Hematopoietic multipotent progenitor cell treated with erythropoietin and hydrocortisone succinate and interleukin-3 and kit ligand, for 15 days (in vitro differentiated cells): Measurements from ENCODE around the gene SELPLG.
"Not testable (repeated sequence)": the region's sequence is repeated elsewhere in the genome, so short reads cannot be mapped to it uniquely, and the experiment has no call there.

Experiments used
- DNase-seq: peaks from one replicate; pipeline ENCODE4 v3.0.0-alpha.2; 2015; ENCODE audit warnings: low spot score

SELPLG gene, protein sequence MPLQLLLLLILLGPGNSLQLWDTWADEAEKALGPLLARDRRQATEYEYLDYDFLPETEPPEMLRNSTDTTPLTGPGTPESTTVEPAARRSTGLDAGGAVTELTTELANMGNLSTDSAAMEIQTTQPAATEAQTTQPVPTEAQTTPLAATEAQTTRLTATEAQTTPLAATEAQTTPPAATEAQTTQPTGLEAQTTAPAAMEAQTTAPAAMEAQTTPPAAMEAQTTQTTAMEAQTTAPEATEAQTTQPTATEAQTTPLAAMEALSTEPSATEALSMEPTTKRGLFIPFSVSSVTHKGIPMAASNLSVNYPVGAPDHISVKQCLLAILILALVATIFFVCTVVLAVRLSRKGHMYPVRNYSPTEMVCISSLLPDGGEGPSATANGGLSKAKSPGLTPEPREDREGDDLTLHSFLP

DNA sequence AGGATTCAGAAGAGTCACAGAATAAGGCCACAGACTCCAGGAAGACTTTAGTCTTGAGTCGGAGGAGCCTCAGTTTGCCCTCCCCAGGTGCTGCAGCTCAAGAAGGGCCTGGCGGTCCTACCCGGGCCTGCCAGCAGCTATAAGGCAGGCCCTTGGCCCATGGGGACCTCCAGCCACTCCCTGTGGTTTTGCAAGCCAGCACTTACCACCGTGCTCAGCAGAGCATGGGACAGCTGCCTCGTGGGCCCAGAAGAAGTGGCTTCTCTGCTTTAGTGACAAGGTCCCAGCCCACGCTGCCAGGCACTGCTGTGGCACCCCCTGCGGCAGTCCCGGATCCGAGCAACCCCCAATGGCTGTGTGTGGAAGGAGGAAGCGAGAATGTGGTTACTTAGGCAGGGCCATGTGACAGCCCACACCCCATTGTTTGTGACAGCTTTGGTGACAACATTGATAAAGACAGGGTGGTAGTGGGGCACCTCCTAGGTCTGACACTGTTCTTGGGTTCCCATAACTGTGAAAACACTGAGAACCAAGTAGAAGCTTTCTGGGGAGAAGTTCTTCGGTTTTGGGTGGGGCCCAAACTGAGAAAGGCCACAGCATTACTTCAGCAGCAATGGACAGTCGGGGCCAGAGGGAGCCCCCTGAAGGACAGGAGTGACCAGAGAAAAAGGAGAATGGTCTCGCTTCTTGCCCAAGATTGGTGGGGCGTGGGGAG lies at the start of gene SELPLG:
TSS of gene SELPLG (minus strand) at position 361 of the 715 bp plus-strand sequence. CDS start 9,587 bp downstream, outside the sequence.
- peak; percentile 45 for DNase-seq

DNA sequence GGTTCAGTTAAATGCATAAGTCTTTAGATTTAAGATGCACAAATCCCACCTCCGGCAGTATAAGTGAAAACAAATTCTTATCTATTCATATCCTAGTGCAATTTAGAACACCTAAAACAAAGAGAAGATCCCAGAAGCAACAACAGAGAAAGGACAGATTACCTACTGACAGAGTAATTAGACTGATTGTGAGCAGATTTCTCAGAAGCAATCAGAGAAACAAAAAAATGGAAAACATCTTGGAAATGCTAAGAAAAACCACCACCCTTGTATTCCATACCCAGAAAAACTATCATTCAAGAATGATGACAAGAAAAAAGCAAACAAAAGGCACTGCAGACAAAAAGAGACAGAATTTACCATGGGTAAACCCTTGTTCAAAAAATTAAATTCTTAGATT lies 47.6 kb upstream of the SELPLG start:
- no peak for DNase-seq

DNA sequence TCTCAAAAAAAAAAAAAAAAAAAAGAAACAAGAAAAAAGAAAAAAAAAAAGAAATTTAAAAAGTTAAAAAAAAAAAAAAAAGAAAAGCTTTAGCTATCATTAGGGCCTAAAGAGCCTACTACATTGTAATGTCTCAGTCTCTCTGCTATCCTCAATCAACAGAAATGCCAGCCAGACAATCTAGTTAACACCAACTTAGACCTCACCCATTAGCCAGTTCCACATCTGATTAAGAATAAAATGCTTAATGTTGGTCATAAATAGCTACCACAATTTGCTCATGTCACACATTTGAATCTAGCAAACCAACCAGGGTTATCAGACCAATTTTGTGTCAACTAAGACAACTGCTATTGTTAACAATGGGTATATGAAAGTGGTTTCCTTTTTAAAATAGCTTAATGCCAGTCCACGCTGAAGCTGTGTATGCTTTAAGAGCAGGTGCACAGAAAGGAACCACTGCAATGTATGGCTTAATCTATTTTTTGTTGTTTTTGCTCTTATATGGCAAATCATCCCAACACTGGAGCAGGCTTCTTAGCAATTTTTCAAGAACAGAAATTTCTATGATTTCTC lies 45.5 kb upstream of the SELPLG start:
- DNase-seq: no peak

DNA sequence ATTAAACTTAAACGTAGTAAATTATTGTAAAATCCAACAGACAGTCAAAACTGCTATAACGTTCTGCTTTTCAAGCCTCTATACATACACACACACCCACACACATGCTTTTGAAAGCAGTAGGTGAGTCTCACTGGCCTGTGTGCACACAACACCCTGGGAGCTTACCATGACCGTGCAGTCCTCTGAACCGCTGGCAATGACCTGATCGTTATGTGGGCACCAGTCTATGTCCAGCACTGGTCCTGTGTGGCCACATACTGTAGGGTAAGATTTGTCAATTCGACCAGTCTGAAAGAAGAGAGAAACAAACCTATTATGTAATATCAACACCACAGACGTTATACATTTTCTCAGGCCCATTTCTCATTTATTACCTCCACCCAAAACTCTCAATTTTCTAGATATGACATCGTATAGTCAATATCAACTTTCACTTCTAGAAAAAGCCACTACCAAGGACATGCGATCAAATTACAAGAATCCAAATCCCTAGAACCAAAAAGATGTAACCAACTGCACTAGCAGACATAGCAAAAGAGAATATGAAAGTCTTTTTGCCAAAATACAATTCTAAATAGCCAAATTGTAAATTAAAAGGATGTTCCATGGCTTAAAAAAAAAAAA lies 44.5 kb upstream of the SELPLG start:
- no peak for DNase-seq

DNA sequence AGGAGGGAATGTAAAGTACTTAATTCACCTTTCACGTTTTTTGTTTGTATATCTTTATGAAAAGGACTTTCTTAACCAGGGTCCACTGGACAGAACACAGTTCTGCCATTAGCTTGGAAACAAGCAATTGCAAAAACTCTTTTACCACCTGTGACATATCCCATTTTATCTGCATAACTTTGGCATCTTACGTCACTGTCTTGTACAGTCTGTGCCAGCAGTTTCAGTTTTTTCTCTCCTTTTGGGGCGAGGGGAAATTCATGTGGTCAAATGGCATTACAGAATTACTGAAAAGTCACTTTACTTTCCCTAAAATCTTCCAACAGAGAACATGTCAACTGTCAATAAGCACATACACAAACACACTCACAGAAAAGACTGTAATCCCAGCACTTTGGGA lies 43.7 kb upstream of the SELPLG start:
- no peak for DNase-seq

DNA sequence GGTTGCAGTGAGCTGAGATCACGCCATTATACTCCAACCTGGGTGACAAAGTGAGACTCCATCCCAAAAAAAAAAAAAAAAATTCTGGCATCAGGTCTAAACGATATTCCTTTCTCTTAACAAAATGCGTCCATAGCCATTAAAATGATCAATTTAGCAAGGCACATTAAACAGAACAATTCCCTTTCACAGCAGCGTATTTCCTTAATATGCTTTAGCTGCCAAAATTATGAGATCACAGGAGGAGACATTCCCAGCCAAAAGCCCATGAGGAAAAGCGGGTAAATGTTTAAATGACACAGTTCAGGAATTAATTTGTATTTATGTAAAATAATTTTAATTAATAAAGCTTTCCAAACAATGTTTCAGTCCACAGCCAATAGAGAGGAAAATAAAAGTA lies 43.0 kb upstream of the SELPLG start:
- DNase-seq: no peak

DNA sequence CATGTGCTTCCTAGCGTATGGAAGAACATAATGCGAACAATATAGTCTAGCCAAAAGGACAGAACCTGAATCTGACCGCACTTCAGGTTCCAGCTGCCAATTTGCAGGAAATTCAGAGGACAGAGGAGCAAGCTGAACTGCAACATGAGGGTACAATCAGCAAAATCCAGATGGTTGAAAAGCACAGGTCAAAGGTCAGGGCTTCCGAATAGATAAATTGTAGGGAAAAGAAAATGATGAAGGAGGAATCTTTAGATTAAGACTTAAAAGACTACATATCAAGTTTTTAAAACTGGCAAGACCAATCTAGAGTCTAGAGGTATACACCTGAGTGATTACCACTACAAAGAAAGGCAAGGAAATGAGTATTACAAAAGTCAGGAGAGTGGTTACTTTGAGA lies 42.1 kb upstream of the SELPLG start:
- DNase-seq: no peak

DNA sequence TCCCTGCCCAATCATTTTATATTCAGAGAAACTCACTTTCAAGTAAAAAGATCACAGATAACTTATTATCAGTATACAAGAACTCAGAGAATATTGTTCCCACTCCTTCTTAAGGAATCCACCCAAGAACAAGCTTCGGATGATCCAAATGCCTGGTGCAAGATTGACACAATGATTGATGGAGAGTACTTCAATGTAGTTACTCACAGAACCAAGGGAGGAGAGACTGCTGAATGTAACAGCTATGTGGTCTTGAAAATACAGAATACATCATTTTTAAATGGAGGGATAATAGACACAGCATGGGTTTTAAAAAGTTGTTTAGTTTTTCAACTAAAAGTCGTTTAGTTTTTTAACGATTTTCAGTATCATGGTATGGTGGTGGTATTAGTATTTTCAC lies 38.4 kb upstream of the SELPLG start:
- no peak for DNase-seq

DNA sequence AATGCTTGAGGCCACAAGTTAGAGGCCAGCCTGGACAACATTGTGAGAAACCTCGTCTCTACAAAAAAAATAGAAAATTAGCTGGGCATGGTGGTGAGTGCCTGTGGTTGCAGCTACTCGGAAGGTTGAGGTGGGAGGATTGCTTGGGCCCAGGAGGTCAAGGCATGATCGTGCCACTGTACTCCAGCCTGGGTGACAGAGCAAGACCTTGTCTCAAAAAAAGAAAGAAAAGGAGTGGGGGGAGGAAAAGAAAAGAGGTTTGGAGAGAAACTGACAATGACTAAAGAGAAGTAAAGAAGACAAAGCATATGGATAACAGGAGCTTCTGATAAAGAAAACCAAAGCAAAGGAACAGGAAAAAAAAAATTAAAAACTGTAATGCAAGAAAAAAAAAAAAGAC lies 37.4 kb upstream of the SELPLG start:
- DNase-seq: no peak

DNA sequence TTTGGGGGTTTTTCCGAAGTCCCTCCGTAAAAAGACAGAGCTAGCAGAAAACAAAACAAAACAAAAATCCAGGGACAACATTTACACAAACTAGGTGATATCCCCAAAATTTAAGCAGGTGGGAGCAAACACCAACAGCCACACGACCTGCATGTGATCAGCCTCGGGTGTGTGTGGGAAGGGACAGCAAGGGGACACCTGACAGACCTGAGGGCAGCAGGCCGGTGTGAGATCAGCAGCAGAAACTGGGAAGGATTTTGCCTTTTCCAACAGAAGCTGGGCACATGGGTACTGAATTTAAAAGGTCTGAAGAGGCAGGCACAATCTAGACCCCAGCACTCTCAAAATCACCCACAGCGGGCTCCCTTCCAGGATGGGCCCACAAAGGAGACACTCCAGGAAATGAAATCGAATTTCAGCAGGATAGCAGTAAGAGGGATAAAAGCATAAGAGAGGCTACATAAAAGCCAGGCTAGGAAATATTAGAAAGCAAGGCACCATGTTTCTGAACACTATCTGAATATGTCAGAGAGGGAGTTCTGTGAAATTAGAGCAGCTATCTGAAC lies 36.5 kb upstream of the SELPLG start:
- DNase-seq: no peak

DNA sequence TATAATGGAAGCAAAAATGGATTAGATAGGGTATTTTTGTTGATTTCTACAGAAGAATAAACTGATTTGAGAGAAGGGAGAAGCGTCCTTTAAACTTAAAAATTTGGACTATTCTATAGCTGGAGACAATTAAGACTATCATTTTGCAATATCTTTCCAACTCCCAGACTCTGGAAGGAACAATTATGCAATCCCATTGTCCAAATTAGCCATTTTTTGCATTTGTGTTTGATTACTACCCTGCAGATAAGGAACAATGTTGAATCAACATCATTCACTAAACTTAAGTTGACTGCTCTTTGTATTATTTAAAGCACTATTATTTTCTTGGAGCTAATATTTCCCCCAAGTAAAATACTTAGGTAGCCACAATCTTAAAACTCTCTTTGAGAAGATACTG lies 34.8 kb upstream of the SELPLG start:
- DNase-seq: no peak

DNA sequence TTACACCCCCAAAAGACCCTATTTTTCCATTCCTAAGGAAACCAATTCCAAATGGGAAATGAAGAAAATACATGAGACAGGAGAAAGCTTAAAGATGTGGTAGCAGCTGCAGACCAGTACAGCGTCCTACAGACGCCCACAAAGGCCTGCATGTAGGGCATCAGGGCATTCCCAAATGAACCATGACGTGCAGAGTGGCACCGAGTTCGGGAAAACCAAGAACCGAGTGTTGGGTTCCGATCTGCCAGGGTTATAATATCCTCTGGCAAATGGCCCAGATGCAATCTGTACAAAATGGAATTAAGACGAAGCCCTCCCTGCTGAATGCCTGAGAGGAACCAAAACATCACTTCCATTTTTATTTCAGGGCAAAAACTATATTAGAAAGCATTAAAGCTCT lies 34.4 kb upstream of the SELPLG start:
- no peak for DNase-seq

DNA sequence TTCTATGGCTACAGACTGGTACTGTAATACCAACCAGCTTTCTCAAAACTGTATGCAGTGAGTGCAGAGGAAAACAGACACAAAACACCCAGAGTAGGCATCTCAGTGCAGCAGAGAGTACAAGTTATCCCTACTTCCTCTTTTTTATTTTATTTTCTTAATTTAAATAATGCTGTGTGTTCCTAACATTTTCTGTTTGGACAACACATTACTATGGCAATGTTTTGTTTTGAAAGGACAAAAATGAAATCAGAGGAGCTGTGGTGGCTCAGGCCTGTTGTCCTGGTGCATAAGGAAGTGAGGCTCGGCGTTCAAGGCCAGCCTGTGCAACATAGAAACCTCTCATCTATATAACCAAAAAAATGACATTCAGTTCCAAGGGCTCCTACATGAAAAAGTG lies 33.7 kb upstream of the SELPLG start:
- no peak for DNase-seq

DNA sequence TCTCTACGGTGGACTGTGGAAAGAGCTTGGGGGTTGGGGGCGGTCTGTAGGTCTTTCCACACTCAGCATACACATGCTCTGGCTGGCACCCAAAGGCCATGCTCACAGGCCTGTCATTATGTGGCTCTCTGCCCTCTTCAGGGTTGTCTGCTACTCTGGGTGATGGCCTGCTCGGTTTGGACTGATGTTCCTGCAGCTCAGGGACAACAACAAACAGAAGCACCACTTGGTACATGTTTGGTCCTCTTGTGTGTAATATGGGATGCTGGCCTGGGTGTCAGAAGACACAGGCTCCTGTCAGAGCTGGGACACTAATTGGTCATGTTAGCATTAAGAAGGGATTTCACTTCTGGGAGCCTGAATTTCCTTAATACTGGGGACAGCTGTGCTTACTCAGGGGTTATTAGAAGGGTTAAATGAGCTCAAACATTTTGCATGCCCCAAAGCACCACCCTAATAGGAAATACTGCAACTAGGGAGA lies 32.7 kb upstream of the SELPLG start:
- no peak for DNase-seq

DNA sequence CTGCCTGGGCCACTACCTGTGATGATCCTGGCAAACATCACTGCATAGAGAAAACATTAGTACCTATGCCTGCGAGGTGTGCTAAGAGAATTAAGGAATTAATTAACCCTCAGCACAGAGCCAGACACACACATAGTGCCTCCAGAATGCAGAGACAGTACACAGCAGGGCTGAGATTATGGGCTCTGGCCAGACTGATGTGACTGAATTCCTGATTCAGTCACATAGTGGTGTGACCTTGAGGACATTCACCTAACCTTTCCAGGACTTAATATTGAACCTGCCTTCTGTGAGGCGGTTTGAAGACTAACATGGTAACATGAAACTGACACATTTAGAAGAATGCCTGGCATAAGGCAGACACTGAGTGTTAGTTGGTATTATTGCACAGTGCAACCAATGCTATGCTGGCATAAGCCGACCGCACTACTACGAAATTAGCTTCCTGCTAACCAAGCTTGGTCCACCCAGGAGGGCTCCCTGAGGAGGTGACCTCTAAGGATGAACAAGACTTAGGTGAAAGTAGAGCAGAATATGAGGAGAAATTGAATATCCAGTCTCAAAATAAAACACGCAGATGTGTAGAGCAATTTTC lies 32.0 kb upstream of the SELPLG start:
- no peak for DNase-seq

DNA sequence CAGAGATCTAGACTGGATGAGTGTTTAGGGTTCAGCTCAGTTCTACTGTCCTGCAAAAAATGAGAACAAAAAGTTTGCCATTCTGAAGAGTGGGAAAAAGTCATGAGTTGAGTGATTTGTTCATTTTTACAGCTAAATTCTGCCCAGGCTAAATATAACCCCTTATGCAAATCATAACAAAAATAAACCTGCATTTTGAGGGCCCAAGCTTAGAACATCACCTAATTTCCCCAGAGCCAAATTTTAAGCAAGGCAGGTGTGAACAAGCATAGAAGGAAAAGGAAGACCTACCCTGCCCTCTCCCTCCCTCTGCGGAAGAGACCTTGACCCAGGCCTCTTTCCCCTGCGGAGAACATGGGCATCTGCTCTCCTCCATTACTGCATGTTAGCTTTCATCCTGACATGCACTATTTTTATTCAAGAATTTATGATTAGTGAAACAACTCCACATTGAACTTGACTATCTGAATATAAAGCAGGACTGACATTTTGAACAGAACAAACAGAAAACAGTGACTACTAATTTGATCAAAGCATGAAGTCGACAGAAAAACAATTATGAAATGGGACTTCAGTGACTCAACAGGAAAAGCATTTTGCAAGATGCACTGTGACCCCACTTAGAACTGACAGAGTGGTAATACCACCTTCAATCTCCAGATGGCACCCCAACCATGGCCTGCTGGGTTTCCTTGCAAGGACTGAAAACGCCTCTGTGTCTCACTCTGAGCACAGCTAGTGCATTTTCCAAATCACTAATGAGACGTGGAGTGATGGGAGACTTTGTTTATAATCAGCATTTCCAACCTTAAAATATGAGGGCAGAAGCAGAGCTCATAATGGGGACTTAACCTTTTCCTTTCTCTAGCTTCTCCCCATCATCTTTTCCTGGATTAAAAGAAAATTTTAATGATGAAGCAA lies 30.9 kb upstream of the SELPLG start:
- DNase-seq: peak; percentile 87

DNA sequence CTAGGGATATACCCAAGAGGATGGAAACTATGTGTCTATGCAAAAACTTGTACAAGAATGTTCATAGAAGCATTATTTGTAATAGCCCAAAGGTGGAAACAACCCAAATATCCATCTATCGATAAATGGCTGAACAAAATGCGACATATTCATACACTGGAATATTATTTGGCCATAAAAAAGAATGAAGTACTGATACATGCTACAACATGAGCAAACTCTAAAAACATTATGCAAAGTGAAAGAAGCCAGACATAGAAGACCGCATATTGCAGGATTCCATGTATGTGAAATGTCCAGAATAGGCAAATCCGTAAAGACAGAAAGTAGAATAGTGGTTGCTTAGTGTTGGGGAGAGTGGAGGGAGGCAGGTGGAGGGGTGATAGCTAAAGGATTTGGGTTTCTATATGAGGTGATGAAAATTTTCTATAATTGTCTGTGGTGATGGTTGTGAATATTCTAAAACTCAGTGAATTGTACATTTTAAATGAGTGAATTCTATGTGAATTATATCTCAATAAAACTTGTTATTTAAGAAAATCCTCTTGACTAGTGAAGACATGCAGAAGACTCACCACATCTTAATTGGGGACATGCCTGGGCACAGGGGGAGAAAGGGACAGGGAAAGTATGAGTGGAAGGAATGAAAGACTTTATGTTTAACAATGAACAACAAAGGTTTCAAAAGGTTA lies 29.8 kb upstream of the SELPLG start:
- DNase-seq: no peak

DNA sequence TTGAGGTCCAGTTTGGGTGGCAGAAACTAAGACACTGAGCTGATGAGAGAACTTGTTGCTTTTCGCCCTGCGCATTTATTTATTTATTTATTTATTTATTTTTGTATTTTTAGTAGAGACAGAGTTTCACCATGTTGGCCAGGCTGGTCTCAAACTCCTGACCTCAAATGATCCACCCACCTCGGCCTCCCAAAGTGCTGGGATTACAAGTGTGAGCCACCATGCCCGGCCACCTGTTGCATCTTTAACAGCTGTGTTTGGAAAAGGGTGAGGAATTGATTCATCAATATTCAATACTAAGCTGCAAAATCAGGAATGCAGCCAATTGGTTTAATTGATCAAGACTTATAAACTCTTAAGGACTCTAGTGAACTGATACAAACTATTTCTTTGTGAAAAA lies 24.4 kb upstream of the SELPLG start:
- DNase-seq: not testable (repeated sequence)

DNA sequence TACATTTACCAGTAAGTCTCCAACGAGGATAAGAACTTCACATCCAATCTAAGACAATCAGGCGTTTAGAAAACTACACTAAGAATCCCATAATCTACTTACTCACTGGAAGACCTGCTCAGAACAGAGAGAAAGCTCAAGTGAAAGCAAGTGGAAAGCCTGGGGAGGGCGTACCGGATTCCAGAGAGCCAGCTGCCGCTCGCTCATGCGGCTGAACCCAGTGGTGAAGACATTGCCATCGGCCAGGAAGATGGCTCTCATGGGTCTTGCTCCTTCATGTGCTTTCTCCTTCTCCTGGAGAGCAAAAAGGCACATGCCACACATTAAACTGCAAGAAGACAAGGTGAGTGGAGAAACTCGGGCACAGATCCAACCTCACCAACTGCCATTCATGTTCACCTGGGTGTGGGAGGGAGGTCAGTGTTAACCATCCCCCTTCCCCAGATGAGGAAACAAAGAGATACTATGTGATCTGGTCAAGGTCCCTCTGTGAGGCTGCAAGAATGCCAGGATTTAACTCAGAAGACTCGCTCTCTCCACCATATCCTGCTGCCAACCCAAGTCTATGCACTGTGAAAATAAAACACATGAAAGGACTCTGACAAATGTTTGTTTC lies 23.5 kb upstream of the SELPLG start:
- no peak for DNase-seq

DNA sequence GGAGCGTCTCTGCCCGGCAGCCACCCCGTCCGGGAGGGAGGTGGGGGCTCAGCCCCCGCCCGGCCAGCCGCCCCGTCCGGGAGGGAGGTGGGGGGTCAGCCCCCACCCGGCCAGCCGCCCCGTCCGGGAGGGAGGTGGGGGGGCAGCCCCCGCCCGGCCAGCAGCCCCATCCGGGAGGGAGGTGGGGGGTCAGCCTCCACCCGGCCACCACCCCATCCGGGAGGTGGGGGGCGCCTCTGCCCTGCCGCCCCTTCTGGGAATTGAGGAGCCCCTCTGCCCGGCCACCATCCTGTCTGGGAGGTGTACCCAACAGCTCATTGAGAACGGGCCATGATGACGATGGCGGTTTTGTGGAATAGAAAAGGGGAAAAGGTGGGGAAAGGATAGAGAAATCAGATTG lies 22.6 kb upstream of the SELPLG start:
- DNase-seq: not testable (repeated sequence)
